Measurements from ENCODE around the gene PLXNA2. TPM values are rescaled to one million over a fixed set of nuclear protein-coding genes. Genes with fewer than 3 reads are reported as not detected.

The PLXNA2 gene
- total and polyA plus RNA-seq, 2 of the 4 experiments (the other 2 are of a cell fraction): 0.72 to 1.1 TPM

GRCh38 chr1:208288495-208288894, 44.3 kb upstream of the PLXNA2 start:
- intact Hi-C loops (cut with micrococcal nuclease): no loop called here
- no peak overlapping the region for H2BK5ac ChIP-seq (ENCODE audit: low read depth, low read length, poor library complexity, severe bottlenecking)
- no peak overlapping the region for H2AFZ ChIP-seq (replicated peaks; ENCODE audit: low read length, poor library complexity)
- no peak overlapping the region for H3K18ac ChIP-seq (ENCODE audit: low read depth, low read length)
- H3K4me1 ChIP-seq (ENCODE audit: control insufficient read depth, insufficient read depth, low read length): no peaks in the 10 kb centered on the region
- no peaks in the 10 kb centered on the region for H3K79me1 ChIP-seq (ENCODE audit: low read depth in 1 of 2, low read length in 2 of 2)
- DNase-seq: no peak
- H3K4me3 ChIP-seq (ENCODE audit: insufficient read depth, low read depth, low read length): no peak overlapping the region
- H2BK20ac ChIP-seq (ENCODE audit: low read depth, low read length): no peak overlapping the region
- H2AK5ac ChIP-seq (ENCODE audit: low read depth, low read length): no peak overlapping the region
- dilution Hi-C loops (cut with HindIII; ENCODE audit: low sequenced_read_pairs, unreplicated experiment): no loop called here
- H3K36me3 ChIP-seq (ENCODE audit: control insufficient read depth, insufficient read depth, low read length): no peaks in the 10 kb centered on the region
- H3K27me3 ChIP-seq (ENCODE audit: control insufficient read depth, insufficient read depth, low read length): no peaks in the 10 kb centered on the region
- H4K8ac ChIP-seq (ENCODE audit: low read depth in 2 of 2, low read length in 2 of 2): no peak overlapping the region
- no peak for ATAC-seq (ENCODE audit: low read depth)
- no peak overlapping the region for H2AK9ac ChIP-seq (replicated peaks; ENCODE audit: low read depth, low read length, poor library complexity)
- H3K56ac ChIP-seq (ENCODE audit: extremely low read depth, insufficient read depth, low read length): no peak overlapping the region
- WGBS, 2 experiments (ENCODE audit: extremely low coverage in 2 of 2, insufficient read length in 1 of 2): 14% methylated on average over 1 of the region's 4 CpGs; no CpG with 5 or more reads in 1 of the 2 experiments
- no peak overlapping the region for H4K5ac ChIP-seq (ENCODE audit: low read depth, low read length)
- H4K20me1 ChIP-seq (ENCODE audit: insufficient read depth, low read length): no peaks in the 10 kb centered on the region
- TF ChIP-seq CEBPB (IDR thresholded peaks at IDR 0.05; ENCODE audit: low read depth, low read length) (no peak), CHD1 (IDR thresholded peaks at IDR 0.05; ENCODE audit: low read depth, low read length) (no peak), RAD21 (IDR thresholded peaks at IDR 0.05; ENCODE audit: low read length) (no peak), SMC3 (IDR thresholded peaks at IDR 0.05; ENCODE audit: low read depth, low read length) (no peak), ELK1 (IDR thresholded peaks at IDR 0.05; ENCODE audit: borderline replicate concordance, low read depth, low read length) (no peak), NFE2L2 (IDR thresholded peaks at IDR 0.05; ENCODE audit: low read depth, low read length) (no peak), USF2 (IDR thresholded peaks at IDR 0.05; ENCODE audit: low read depth, low read length) (no peak), MAZ (IDR thresholded peaks at IDR 0.05; ENCODE audit: borderline replicate concordance, low read depth, low read length) (no peak), RCOR1 (IDR thresholded peaks at IDR 0.05; ENCODE audit: insufficient replicate concordance, low read length) (no peak), RFX5 (IDR thresholded peaks at IDR 0.05; ENCODE audit: low read depth, low read length) (no peak), FOS (IDR thresholded peaks at IDR 0.05; ENCODE audit: low read depth, low read length) (no peak), MXI1 (IDR thresholded peaks at IDR 0.05; ENCODE audit: borderline replicate concordance, low read depth, low read length) (no peak), MAFK (IDR thresholded peaks at IDR 0.05; ENCODE audit: low read depth, low read length) (no peak), BHLHE40 (IDR thresholded peaks at IDR 0.05; ENCODE audit: low read depth, low read length) (no peak)
- TF ChIP-seq, protein P1, sequence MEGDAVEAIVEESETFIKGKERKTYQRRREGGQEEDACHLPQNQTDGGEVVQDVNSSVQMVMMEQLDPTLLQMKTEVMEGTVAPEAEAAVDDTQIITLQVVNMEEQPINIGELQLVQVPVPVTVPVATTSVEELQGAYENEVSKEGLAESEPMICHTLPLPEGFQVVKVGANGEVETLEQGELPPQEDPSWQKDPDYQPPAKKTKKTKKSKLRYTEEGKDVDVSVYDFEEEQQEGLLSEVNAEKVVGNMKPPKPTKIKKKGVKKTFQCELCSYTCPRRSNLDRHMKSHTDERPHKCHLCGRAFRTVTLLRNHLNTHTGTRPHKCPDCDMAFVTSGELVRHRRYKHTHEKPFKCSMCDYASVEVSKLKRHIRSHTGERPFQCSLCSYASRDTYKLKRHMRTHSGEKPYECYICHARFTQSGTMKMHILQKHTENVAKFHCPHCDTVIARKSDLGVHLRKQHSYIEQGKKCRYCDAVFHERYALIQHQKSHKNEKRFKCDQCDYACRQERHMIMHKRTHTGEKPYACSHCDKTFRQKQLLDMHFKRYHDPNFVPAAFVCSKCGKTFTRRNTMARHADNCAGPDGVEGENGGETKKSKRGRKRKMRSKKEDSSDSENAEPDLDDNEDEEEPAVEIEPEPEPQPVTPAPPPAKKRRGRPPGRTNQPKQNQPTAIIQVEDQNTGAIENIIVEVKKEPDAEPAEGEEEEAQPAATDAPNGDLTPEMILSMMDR (conservative IDR thresholded peaks at IDR 0.05; ENCODE audit: low read depth, low read length): no peak
- ChIA-PET POLR2A (ENCODE audit: unreplicated experiment) (no interaction called here), CTCF (no interaction called here)
- in situ Hi-C loops (cut with MboI; ENCODE audit: low sequenced_read_pairs): no loop called here
- no peak overlapping the region for H3K4me2 ChIP-seq (ENCODE audit: low read depth, low read length)
- H3K14ac ChIP-seq (replicated peaks; ENCODE audit: low read depth, low read length): no peak overlapping the region
- no peaks in the 10 kb centered on the region for H3K9me3 ChIP-seq (ENCODE audit: control insufficient read depth, insufficient read depth, low read length)
- no peak overlapping the region for H2BK15ac ChIP-seq (ENCODE audit: low read depth, low read length)
- no peak overlapping the region for H4K91ac ChIP-seq (ENCODE audit: insufficient read depth, low read depth, low read length)
- H3K9ac ChIP-seq (ENCODE audit: low read depth, low read length): no peak overlapping the region
- BruUV-seq (replicated peaks): no TSS peak
- no peaks in the 10 kb centered on the region for H3K9me1 ChIP-seq (ENCODE audit: insufficient read depth, low read length)
- no peak overlapping the region for H3K4ac ChIP-seq (ENCODE audit: low read depth, low read length)
- H3K23ac ChIP-seq (ENCODE audit: low read depth, low read length): no peak overlapping the region
- H2BK120ac ChIP-seq (ENCODE audit: low read depth, low read length): no peak overlapping the region
- H3K27ac ChIP-seq (ENCODE audit: insufficient read depth, low read length): no peak overlapping the region
